Thoracic aorta (tissue), 2 donors: ENCODE results near the gene COL8A1. TPM values are rescaled to one million over a fixed set of nuclear protein-coding genes. Genes with fewer than 3 reads are reported as not detected.

Experiments used
- ATAC-seq: fragments of 150-250 bp; one replicate; pipeline ENCODE4 v1.8.0; 2017; ENCODE audit warnings: low read depth; ENCODE audit not compliant: insufficient number of reproducible peaks, low FRiP score
- DNase-seq: peaks from one replicate; pipeline ENCODE4 v3.0.0-alpha.2; 2020; ENCODE audit warnings: low spot score
- H3K27ac ChIP-seq, 2 donors: fragments of 200-600 bp; sonication (generic); 1 replicate in 1 of 2; 2 replicates in 1 of 2; pipeline ENCODE4 v1.5.1; 2016; ENCODE audit warnings: mild to moderate bottlenecking in 2 of 2, moderate library complexity in 2 of 2
- H3K27me3 ChIP-seq: fragments of 200-600 bp; sonication (generic); replicated peaks from 2 replicates; pipeline ENCODE4 v1.6.0; 2016; ENCODE audit warnings: mild to moderate bottlenecking; ENCODE audit not compliant: insufficient read depth
- H3K36me3 ChIP-seq: fragments of 200-600 bp; sonication (generic); one replicate; pipeline ENCODE4 v1.5.1; 2016
- H3K4me1 ChIP-seq, 2 donors: fragments of 200-600 bp; sonication (generic); 1 replicate in 1 of 2; 2 replicates in 1 of 2; pipeline versions ENCODE4 v1.5.1 to v1.6.0; 2016; ENCODE audit warnings: low read depth in 2 of 2, mild to moderate bottlenecking in 1 of 2; ENCODE audit not compliant: control insufficient read depth in 1 of 2
- H3K4me3 ChIP-seq: fragments of 200-600 bp; sonication (generic); 2 replicates; pipeline ENCODE4 v1.5.1; 2016; ENCODE audit warnings: mild to moderate bottlenecking
- H3K9me3 ChIP-seq: fragments of 200-600 bp; sonication (generic); 2 replicates; pipeline ENCODE4 v1.5.1; 2016
- CTCF ChIP-seq: fragments of 200-600 bp; sonication (generic); IDR thresholded peaks from one replicate; pipeline ENCODE4 v1.5.1; 2019; ENCODE audit warnings: antibody characterized with exemption
- total RNA-seq, 2 donors: library from RNA; depleted of rRNA; stranded (reverse); fragments of >200 nt; gene quantifications; one replicate each; pipeline versions ENCODE4 v1.1.0 to v1.2.3, GENCODE V29; 2016

COL8A1 gene
- total RNA-seq, 2 donors from 2014 or later: 253 to 916 TPM

GRCh38 chr3:99776516-99777209 is 138.3 kb downstream of the COL8A1 start:
- Histone ChIP-seq H3K27me3 (no peaks in the 10 kb centered on the region), H3K36me3 (no peaks in the 10 kb centered on the region), H3K4me3 (no peak overlapping the region), H3K4me1 (peaks cover 0 to 5% of the 10 kb centered on the region in 2 donors), H3K27ac (no peak overlapping the region), H3K9me3 (no peaks in the 10 kb centered on the region)
- DNase-seq (no peak), ATAC-seq (no peak)
- TF ChIP-seq CTCF: no peak

- ATAC-seq (no peak), DNase-seq (no peak)
- no peak for TF ChIP-seq CTCF
- H3K4me1 ChIP-seq: peaks cover 0 to 5% of the 10 kb centered on the region in 2 donors
- no peaks in the 10 kb centered on the region for H3K27me3 ChIP-seq
- H3K9me3 ChIP-seq: no peaks in the 10 kb centered on the region
- no peaks in the 10 kb centered on the region for H3K36me3 ChIP-seq
- H3K4me3 ChIP-seq: no peak overlapping the region
- H3K27ac ChIP-seq: no peak overlapping the region
Observed at GRCh38 chr3:99777210-99777549, 138.8 kb downstream of the COL8A1 start.

GRCh38 chr3:99777708-99778107 is 139.3 kb downstream of the COL8A1 start:
- Histone ChIP-seq H3K4me3 (no peak overlapping the region), H3K36me3 (no peaks in the 10 kb centered on the region), H3K9me3 (no peaks in the 10 kb centered on the region), H3K27ac (no peak overlapping the region), H3K27me3 (no peaks in the 10 kb centered on the region), H3K4me1 (peaks cover 0 to 5% of the 10 kb centered on the region in 2 donors)
- ATAC-seq (no peak), DNase-seq (no peak)
- no peak for TF ChIP-seq CTCF

- Histone ChIP-seq H3K4me3 (no peak overlapping the region), H3K4me1 (no peaks in the 10 kb centered on the region), H3K27me3 (no peaks in the 10 kb centered on the region), H3K27ac (no peak overlapping the region), H3K9me3 (no peaks in the 10 kb centered on the region), H3K36me3 (no peaks in the 10 kb centered on the region)
- ATAC-seq (no peak), DNase-seq (no peak)
- TF ChIP-seq CTCF: no peak
Observed at GRCh38 chr3:99780749-99781148, 142.4 kb downstream of the COL8A1 start.

- ATAC-seq (no peak), DNase-seq (no peak)
- no peak overlapping the region for H3K4me3 ChIP-seq
- no peak for TF ChIP-seq CTCF
- H3K4me1 ChIP-seq: no peaks in the 10 kb centered on the region
- H3K27me3 ChIP-seq: no peaks in the 10 kb centered on the region
- H3K27ac ChIP-seq: no peak overlapping the region
- no peaks in the 10 kb centered on the region for H3K36me3 ChIP-seq
- H3K9me3 ChIP-seq: no peaks in the 10 kb centered on the region
Observed at GRCh38 chr3:99781761-99782160, 143.4 kb downstream of the COL8A1 start.
